H9 (cell line): Measurements from ENCODE around the gene ACOT7. TPM values are rescaled to one million over a fixed set of nuclear protein-coding genes. Genes with fewer than 3 reads are reported as not detected.

Source experiments
- DNase-seq: peaks from one replicate; pipeline ENCODE4 v3.0.0-alpha.2; 2017
- H2AFZ ChIP-seq: one replicate; pipeline ENCODE4 v1.6.1; 2013; ENCODE audit warnings: mild to moderate bottlenecking, low read length, control low read depth, moderate library complexity
- H2AK5ac ChIP-seq: 2 replicates; pipeline ENCODE4 v1.6.1; 2013; ENCODE audit warnings: low read length, control low read depth, mixed read lengths; ENCODE audit not compliant: insufficient read length
- H2BK120ac ChIP-seq: one replicate; pipeline ENCODE4 v1.6.1; 2013; ENCODE audit warnings: low read depth, mild to moderate bottlenecking, low read length, control low read depth, inconsistent platforms; ENCODE audit not compliant: poor library complexity, severe bottlenecking
- H2BK12ac ChIP-seq: 2 replicates; pipeline ENCODE4 v1.6.1; 2013; ENCODE audit warnings: low read length, control low read depth, mixed read lengths, low read depth; ENCODE audit not compliant: insufficient read length
- H2BK15ac ChIP-seq: 2 replicates; pipeline ENCODE4 v1.6.1; 2013; ENCODE audit warnings: low read depth, low read length, control low read depth
- H2BK20ac ChIP-seq: one replicate; pipeline ENCODE4 v1.6.1; 2013; ENCODE audit warnings: low read depth, mild to moderate bottlenecking, low read length, control low read depth, inconsistent platforms; ENCODE audit not compliant: poor library complexity, severe bottlenecking
- H2BK5ac ChIP-seq: 2 replicates; pipeline ENCODE4 v1.6.1; 2013; ENCODE audit warnings: low read length, control low read depth, mixed read lengths; ENCODE audit not compliant: insufficient read length
- H3K14ac ChIP-seq: 2 replicates; pipeline ENCODE4 v1.6.1; 2013; ENCODE audit warnings: low read length, control low read depth; ENCODE audit not compliant: insufficient read depth
- H3K18ac ChIP-seq: 2 replicates; pipeline ENCODE4 v1.6.1; 2013; ENCODE audit warnings: low read depth, mild to moderate bottlenecking, mixed read lengths, low read length, control low read depth; ENCODE audit not compliant: insufficient read length
- H3K23ac ChIP-seq: 2 replicates; pipeline ENCODE4 v1.6.1; 2013; ENCODE audit warnings: low read length, control low read depth, mixed read lengths, low read depth; ENCODE audit not compliant: insufficient read length
- H3K23me2 ChIP-seq: 2 replicates; pipeline ENCODE4 v1.6.1; 2013; ENCODE audit warnings: low read depth, mild to moderate bottlenecking, mixed read lengths, low read length, control low read depth; ENCODE audit not compliant: insufficient read length, poor library complexity, severe bottlenecking
- H3K27ac ChIP-seq: 2 replicates; pipeline ENCODE4 v1.5.1; 2013; ENCODE audit warnings: low read length, control low read depth, mixed read lengths, low read depth; ENCODE audit not compliant: insufficient read length
- H3K27me3 ChIP-seq: 2 replicates; pipeline ENCODE4 v1.6.1; 2013; ENCODE audit warnings: low read length, control low read depth, inconsistent platforms; ENCODE audit not compliant: insufficient read depth
- H3K4ac ChIP-seq: 2 replicates; pipeline ENCODE4 v1.6.1; 2013; ENCODE audit warnings: low read depth, mild to moderate bottlenecking, control low read depth, inconsistent platforms, low read length, moderate library complexity
- H3K4me1 ChIP-seq: 2 replicates; pipeline ENCODE4 v1.6.1; 2013; ENCODE audit warnings: low read length, control low read depth, inconsistent platforms; ENCODE audit not compliant: insufficient read depth
- H3K4me2 ChIP-seq: 2 replicates; pipeline ENCODE4 v1.6.1; 2013; ENCODE audit warnings: low read length, control low read depth, mixed read lengths; ENCODE audit not compliant: insufficient read length, insufficient read depth
- H3K56ac ChIP-seq: 2 replicates; pipeline ENCODE4 v1.6.1; 2013; ENCODE audit warnings: low read depth, mild to moderate bottlenecking, mixed read lengths, low read length, control low read depth; ENCODE audit not compliant: insufficient read length
- H3K79me1 ChIP-seq: 2 replicates; pipeline ENCODE4 v1.6.1; 2013; ENCODE audit warnings: low read depth, mild to moderate bottlenecking, moderate library complexity, low read length, control low read depth, inconsistent platforms; ENCODE audit not compliant: insufficient read depth, poor library complexity, severe bottlenecking
- H3K79me2 ChIP-seq: 2 replicates; pipeline ENCODE4 v1.6.1; 2013; ENCODE audit warnings: low read length, control low read depth, inconsistent platforms; ENCODE audit not compliant: insufficient read depth
- H3K9ac ChIP-seq: 2 replicates; pipeline ENCODE4 v1.6.1; 2013; ENCODE audit warnings: low read length, control low read depth, mixed read lengths; ENCODE audit not compliant: insufficient read length; ENCODE audit errors: extremely low read depth
- H3K9me3 ChIP-seq: one replicate; pipeline ENCODE4 v1.6.1; 2013; ENCODE audit warnings: low read depth, low read length, inconsistent platforms; ENCODE audit not compliant: control insufficient read depth
- H3T11ph ChIP-seq: one replicate; pipeline ENCODE4 v1.6.1; 2013; ENCODE audit warnings: mild to moderate bottlenecking, low read length, control low read depth, inconsistent platforms
- H4K20me1 ChIP-seq: one replicate; pipeline ENCODE4 v1.6.1; 2013; ENCODE audit not compliant: control insufficient read depth, insufficient read length, insufficient read depth
- H4K5ac ChIP-seq: 2 replicates; pipeline ENCODE4 v1.6.1; 2013; ENCODE audit warnings: low read depth, mild to moderate bottlenecking, mixed read lengths, low read length, control low read depth; ENCODE audit not compliant: insufficient read length
- H4K8ac ChIP-seq: replicated peaks from 2 replicates; pipeline ENCODE4 v1.6.1; 2013; ENCODE audit warnings: low read length, control low read depth, mixed read lengths, low read depth; ENCODE audit not compliant: insufficient read length
- H4K91ac ChIP-seq: 2 replicates; pipeline ENCODE4 v1.6.1; 2013; ENCODE audit warnings: low read depth, mild to moderate bottlenecking, moderate library complexity, mixed read lengths, low read length, control low read depth; ENCODE audit not compliant: insufficient read length
- H3K27ac Mint-ChIP-seq, 3 experiments: 2 replicates in 2 of 3; 3 replicates in 1 of 3; pipeline ENCODE4 v1.8.0; 2020 to 2021; ENCODE audit warnings: mixed read lengths in 3 of 3, mild to moderate bottlenecking in 1 of 3, moderate library complexity in 1 of 3
- H3K27me3 Mint-ChIP-seq: 2 replicates; pipeline ENCODE4 v1.8.0; 2021; ENCODE audit warnings: low read depth, mild to moderate bottlenecking, moderate library complexity, mixed read lengths
- H3K36me3 Mint-ChIP-seq, 3 experiments: 2 replicates in 2 of 3; 3 replicates in 1 of 3; pipeline ENCODE4 v1.8.0; 2020 to 2021; ENCODE audit warnings: low read depth in 3 of 3, mixed read lengths in 3 of 3; ENCODE audit not compliant: insufficient read depth in 1 of 3
- H3K4me1 Mint-ChIP-seq, 2 experiments: 2 replicates each; pipeline ENCODE4 v1.8.0; 2020; ENCODE audit warnings: mixed read lengths in 2 of 2
- H3K4me3 Mint-ChIP-seq, 2 experiments: 2 replicates in 1 of 2; 3 replicates in 1 of 2; pipeline ENCODE4 v1.8.0; 2020 to 2021; ENCODE audit warnings: mild to moderate bottlenecking in 2 of 2, mixed read lengths in 2 of 2, moderate library complexity in 1 of 2
- H3K9me3 Mint-ChIP-seq, 2 experiments: 2 replicates in 1 of 2; 3 replicates in 1 of 2; pipeline ENCODE4 v1.8.0; 2020; ENCODE audit warnings: mild to moderate bottlenecking in 2 of 2, mixed read lengths in 2 of 2, moderate library complexity in 1 of 2
- WGBS: extraction: QIAGEN DNeasy Blood & Tissue Kit; methylation state at CpG from one replicate; pipeline ENCODE4 v1.1.7; 2013; ENCODE audit warnings: missing lambda C conversion rate, low lambda C conversion rate, mixed read lengths; ENCODE audit not compliant: insufficient read length; ENCODE audit errors: extremely low coverage; 5-methylcytosine and 5-hydroxymethylcytosine counted together
- total RNA-seq: library from RNA; stranded (reverse); gene quantifications from 2 replicates; pipeline ENCODE4 v1.2.1, GENCODE V29; 2021
- TF ChIP-seq, protein P1 (sequence below): fragments of 200-600 bp; sonication (generic); conservative IDR thresholded peaks from 3 replicates; pipeline ENCODE4 v1.8.0; 2021; ENCODE audit warnings: antibody characterized with exemption, mild to moderate bottlenecking

ACOT7 gene
- total RNA-seq, 1 experiment from 2014 or later: 87.4 TPM

DNA sequence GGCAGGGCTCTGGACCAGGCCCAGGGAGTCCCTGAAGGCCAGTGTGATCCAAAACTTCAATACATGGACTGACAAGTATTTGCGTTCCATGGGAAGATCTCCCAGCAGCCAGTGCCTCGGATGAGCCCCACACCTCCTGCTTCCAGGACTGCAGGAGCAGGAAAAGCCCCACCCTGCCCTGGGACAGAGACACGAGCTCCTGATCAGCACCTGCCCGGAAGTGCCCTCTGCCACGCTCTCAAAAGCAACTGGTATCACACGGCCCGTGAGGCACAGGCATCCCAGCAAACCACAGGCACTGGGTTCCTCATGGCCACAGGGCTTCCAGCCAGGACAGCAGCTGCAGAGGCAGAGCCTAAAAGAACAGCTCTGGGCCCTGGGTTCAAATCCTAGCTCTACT lies 48.6 kb downstream of the ACOT7 start:
- Histone ChIP-seq H2BK5ac (no peak overlapping the region), H2BK120ac (no peak overlapping the region), H3K79me2 (no peaks in the 10 kb centered on the region), H3K4me2 (no peak overlapping the region), H3K9me3 (no peaks in the 10 kb centered on the region), H4K20me1 (no peaks in the 10 kb centered on the region), H3K9ac (no peak overlapping the region), H4K5ac (no peak overlapping the region), H3T11ph (no peak overlapping the region), H2AK5ac (no peak overlapping the region), H3K56ac (no peak overlapping the region), H3K4ac (no peak overlapping the region), H3K23me2 (no peaks in the 10 kb centered on the region), H2AFZ (no peak overlapping the region), H3K14ac (no peak overlapping the region), H4K91ac (no peak overlapping the region), H2BK20ac (no peak overlapping the region), H3K27ac (no peak overlapping the region), H3K27me3 (no peaks in the 10 kb centered on the region), H3K18ac (no peak overlapping the region), H2BK12ac (no peak overlapping the region), H3K79me1 (no peaks in the 10 kb centered on the region), H2BK15ac (no peak overlapping the region), H3K4me1 (no peaks in the 10 kb centered on the region), H4K8ac (no peak overlapping the region), H3K23ac (no peak overlapping the region)
- H3K4me3 Mint-ChIP-seq: no peak overlapping the region
- TF ChIP-seq, protein P1, sequence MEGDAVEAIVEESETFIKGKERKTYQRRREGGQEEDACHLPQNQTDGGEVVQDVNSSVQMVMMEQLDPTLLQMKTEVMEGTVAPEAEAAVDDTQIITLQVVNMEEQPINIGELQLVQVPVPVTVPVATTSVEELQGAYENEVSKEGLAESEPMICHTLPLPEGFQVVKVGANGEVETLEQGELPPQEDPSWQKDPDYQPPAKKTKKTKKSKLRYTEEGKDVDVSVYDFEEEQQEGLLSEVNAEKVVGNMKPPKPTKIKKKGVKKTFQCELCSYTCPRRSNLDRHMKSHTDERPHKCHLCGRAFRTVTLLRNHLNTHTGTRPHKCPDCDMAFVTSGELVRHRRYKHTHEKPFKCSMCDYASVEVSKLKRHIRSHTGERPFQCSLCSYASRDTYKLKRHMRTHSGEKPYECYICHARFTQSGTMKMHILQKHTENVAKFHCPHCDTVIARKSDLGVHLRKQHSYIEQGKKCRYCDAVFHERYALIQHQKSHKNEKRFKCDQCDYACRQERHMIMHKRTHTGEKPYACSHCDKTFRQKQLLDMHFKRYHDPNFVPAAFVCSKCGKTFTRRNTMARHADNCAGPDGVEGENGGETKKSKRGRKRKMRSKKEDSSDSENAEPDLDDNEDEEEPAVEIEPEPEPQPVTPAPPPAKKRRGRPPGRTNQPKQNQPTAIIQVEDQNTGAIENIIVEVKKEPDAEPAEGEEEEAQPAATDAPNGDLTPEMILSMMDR: no peak
- H3K9me3 Mint-ChIP-seq: no peaks in the 10 kb centered on the region
- peaks cover 11 to 25% of the 10 kb centered on the region in 2 experiments for H3K4me1 Mint-ChIP-seq
- peaks cover 9 to 23% (median 11%) of the 10 kb centered on the region in 3 experiments; a peak in 6 of 7 replicates for H3K36me3 Mint-ChIP-seq
- H3K27me3 Mint-ChIP-seq: no peaks in the 10 kb centered on the region
- no peak overlapping the region for H3K27ac Mint-ChIP-seq
- WGBS: no CpG with 5 or more reads among the region's 7 CpGs
- DNase-seq: no peak
